Thyroid gland (tissue), 4 donors: ENCODE results near the gene CFAP299.

ENCODE experiments used
- CTCF ChIP-seq, 6 experiments: fragments of 200-600 bp in 3 of 6; fragments of 450-650 bp in 3 of 6; sonication (generic) in 3 of 6; IDR thresholded peaks; one replicate each; pipeline ENCODE4 v1.5.1; 2016 to 2019; ENCODE audit warnings: antibody characterized with exemption in 6 of 6, mild to moderate bottlenecking in 2 of 6, inconsistent platforms in 1 of 6, moderate library complexity in 1 of 6
- POLR2A ChIP-seq, 2 donors: fragments of 450-650 bp; IDR thresholded peaks; one replicate each; pipeline ENCODE4 v1.6.1; 2017; ENCODE audit warnings: antibody characterized with exemption in 2 of 2, mild to moderate bottlenecking in 2 of 2, moderate library complexity in 1 of 2

- no peak for TF ChIP-seq CTCF (IDR thresholded peaks at IDR 0.05)
- TF ChIP-seq POLR2A (IDR thresholded peaks at IDR 0.05): no peak
Observed at GRCh38 chr4:80526697-80527096, 191.2 kb downstream of the CFAP299 start.
